Neuronal stem cell (in vitro differentiated cells): Measurements from ENCODE around the gene FCRL1.

ENCODE experiments used
- DNase-seq: peaks from one replicate; pipeline ENCODE4 v3.0.0-alpha.2; 2013; ENCODE audit warnings: low spot score
- H2AFZ ChIP-seq: one replicate; pipeline ENCODE4 v1.6.1; 2013; ENCODE audit warnings: mild to moderate bottlenecking, low read length, inconsistent platforms
- H2AK5ac ChIP-seq: 2 replicates; pipeline ENCODE4 v1.6.1; 2013; ENCODE audit warnings: low read depth, mild to moderate bottlenecking, inconsistent platforms, low read length, moderate library complexity, mixed read lengths
- H2BK120ac ChIP-seq: 2 replicates; pipeline ENCODE4 v1.6.1; 2013; ENCODE audit warnings: low read depth, mild to moderate bottlenecking, inconsistent platforms, low read length, moderate library complexity, mixed read lengths
- H2BK12ac ChIP-seq: one replicate; pipeline ENCODE4 v1.6.1; 2013; ENCODE audit warnings: low read length, inconsistent platforms
- H2BK15ac ChIP-seq: 2 replicates; pipeline ENCODE4 v1.6.1; 2013; ENCODE audit warnings: mild to moderate bottlenecking, low read length, inconsistent platforms, mixed read lengths
- H2BK5ac ChIP-seq: one replicate; pipeline ENCODE4 v1.6.1; 2013; ENCODE audit warnings: inconsistent platforms, mild to moderate bottlenecking, low read length, moderate library complexity
- H3K14ac ChIP-seq: one replicate; pipeline ENCODE4 v1.6.1; 2013; ENCODE audit warnings: low read length, inconsistent platforms
- H3K18ac ChIP-seq: 2 replicates; pipeline ENCODE4 v1.6.1; 2013; ENCODE audit warnings: low read length, inconsistent platforms
- H3K23ac ChIP-seq: 2 replicates; pipeline ENCODE4 v1.6.1; 2013; ENCODE audit warnings: low read depth, mild to moderate bottlenecking, mixed read lengths, low read length, inconsistent platforms; ENCODE audit not compliant: poor library complexity
- H3K27ac ChIP-seq: replicated peaks from 3 replicates; pipeline ENCODE4 v1.5.1; 2013; ENCODE audit warnings: low read length, inconsistent platforms
- H3K27me3 ChIP-seq, 3 experiments: 2 replicates each; pipeline ENCODE4 v1.6.1; 2013; ENCODE audit warnings: low read length in 3 of 3, mild to moderate bottlenecking in 2 of 3, inconsistent platforms in 1 of 3, low read depth in 1 of 3, mixed read lengths in 1 of 3, moderate library complexity in 1 of 3; ENCODE audit not compliant: control insufficient read depth in 3 of 3, insufficient read depth in 3 of 3
- H3K36me3 ChIP-seq, 2 donors: replicated peaks in 1 of 2; 2 replicates each; pipeline ENCODE4 v1.6.1; 2013; ENCODE audit warnings: low read length in 2 of 2; ENCODE audit not compliant: control insufficient read depth in 2 of 2, insufficient read depth in 2 of 2
- H3K4ac ChIP-seq: 2 replicates; pipeline ENCODE4 v1.6.1; 2013; ENCODE audit warnings: inconsistent platforms, mild to moderate bottlenecking, low read length, moderate library complexity
- H3K4me1 ChIP-seq, 2 donors: 1 replicate in 1 of 2; 2 replicates in 1 of 2; pipeline ENCODE4 v1.6.1; 2013; ENCODE audit warnings: low read length in 2 of 2, low read depth in 1 of 2; ENCODE audit not compliant: control insufficient read depth in 2 of 2, insufficient read depth in 1 of 2
- H3K4me2 ChIP-seq: one replicate; pipeline ENCODE4 v1.6.1; 2013; ENCODE audit warnings: mild to moderate bottlenecking, low read length, inconsistent platforms; ENCODE audit not compliant: insufficient read depth, poor library complexity, severe bottlenecking
- H3K4me3 ChIP-seq, 2 donors: 2 replicates each; pipeline ENCODE4 v1.5.1; 2013; ENCODE audit warnings: low read length in 2 of 2, mild to moderate bottlenecking in 2 of 2, inconsistent platforms in 1 of 2, moderate library complexity in 1 of 2
- H3K79me1 ChIP-seq: one replicate; pipeline ENCODE4 v1.6.1; 2013; ENCODE audit warnings: low read depth, mild to moderate bottlenecking, inconsistent platforms, low read length, moderate library complexity
- H3K9ac ChIP-seq: one replicate; pipeline ENCODE4 v1.6.1; 2013; ENCODE audit warnings: mild to moderate bottlenecking, low read depth, low read length, inconsistent platforms; ENCODE audit not compliant: poor library complexity
- H3K9me3 ChIP-seq, 2 donors: replicated peaks in 1 of 2; 2 replicates each; pipeline versions ENCODE3 to v1.6.1; 2013; ENCODE audit warnings: low read length in 2 of 2, mild to moderate bottlenecking in 2 of 2, inconsistent platforms in 1 of 2, low read depth in 1 of 2, mixed read lengths in 1 of 2, moderate library complexity in 1 of 2; ENCODE audit not compliant: control insufficient read depth in 2 of 2, insufficient read depth in 1 of 2
- H4K8ac ChIP-seq: one replicate; pipeline ENCODE4 v1.6.1; 2013; ENCODE audit warnings: low read depth, mild to moderate bottlenecking, inconsistent platforms, low read length, moderate library complexity
- H4K91ac ChIP-seq: one replicate; pipeline ENCODE4 v1.6.1; 2013; ENCODE audit warnings: low read length, low read depth, mild to moderate bottlenecking, inconsistent platforms; ENCODE audit not compliant: poor library complexity
- WGBS, 2 donors: extraction: QIAGEN DNeasy Blood & Tissue Kit; methylation state at CpG; one replicate each; pipeline ENCODE4 v1.1.7; 2013; ENCODE audit warnings: missing lambda C conversion rate in 2 of 2, mixed read lengths in 1 of 2; ENCODE audit not compliant: insufficient read length in 2 of 2, insufficient replicate concordance in 1 of 2; ENCODE audit errors: extremely low coverage in 2 of 2; 5-methylcytosine and 5-hydroxymethylcytosine counted together

FCRL1 gene

GRCh38 chr1:157784801-157785200 lies 35.1 kb downstream of the FCRL1 start:
- no peaks in the 10 kb centered on the region for H3K79me1 ChIP-seq
- no peaks in the 10 kb centered on the region for H3K4me1 ChIP-seq
- H3K36me3 ChIP-seq, result no peaks in the 10 kb centered on the region
- H2BK15ac ChIP-seq, result no peak overlapping the region
- H3K9ac ChIP-seq, result no peak overlapping the region
- H3K18ac ChIP-seq, result no peak overlapping the region
- H2AK5ac ChIP-seq, result no peak overlapping the region
- H3K4me3 ChIP-seq, result no peak overlapping the region
- no peak overlapping the region for H3K4ac ChIP-seq
- no peak overlapping the region for H2BK120ac ChIP-seq
- H3K4me2 ChIP-seq, result no peak overlapping the region
- no CpG with 5 or more reads among the region's 3 CpGs for WGBS, 2 donors
- no peak overlapping the region for H2BK5ac ChIP-seq
- H3K27ac ChIP-seq, result no peak overlapping the region
- no peak overlapping the region for H4K8ac ChIP-seq
- H3K14ac ChIP-seq, result peak overlapping the region; percentile 31
- no peak overlapping the region for H4K91ac ChIP-seq
- no peaks in the 10 kb centered on the region for H3K27me3 ChIP-seq
- no peak overlapping the region for H3K23ac ChIP-seq
- no peak overlapping the region for H2AFZ ChIP-seq
- H2BK12ac ChIP-seq, result no peak overlapping the region
- no peaks in the 10 kb centered on the region for H3K9me3 ChIP-seq
- DNase-seq, result no peak

- DNase-seq, result no peak
Measured at GRCh38 chr1:157782931-157783330, 37.0 kb downstream of the FCRL1 start.

GRCh38 chr1:157781048-157781447 lies 38.9 kb downstream of the FCRL1 start:
- H3K14ac ChIP-seq, result no peak overlapping the region
- H2BK12ac ChIP-seq, result no peak overlapping the region
- H2AK5ac ChIP-seq, result no peak overlapping the region
- H3K9ac ChIP-seq, result no peak overlapping the region
- no peak overlapping the region for H2BK5ac ChIP-seq
- H2AFZ ChIP-seq, result no peak overlapping the region
- no peak overlapping the region for H2BK120ac ChIP-seq
- H3K4me2 ChIP-seq, result no peak overlapping the region
- no peaks in the 10 kb centered on the region for H3K9me3 ChIP-seq
- H3K36me3 ChIP-seq, result no peaks in the 10 kb centered on the region
- no peak overlapping the region for H4K8ac ChIP-seq
- no peak overlapping the region for H3K27ac ChIP-seq
- H3K4ac ChIP-seq, result no peak overlapping the region
- no peak overlapping the region for H3K18ac ChIP-seq
- no CpG with 5 or more reads among the region's 2 CpGs for WGBS, 2 donors
- no peak overlapping the region for H4K91ac ChIP-seq
- no peaks in the 10 kb centered on the region for H3K4me1 ChIP-seq
- no peaks in the 10 kb centered on the region for H3K79me1 ChIP-seq
- no peak overlapping the region for H3K23ac ChIP-seq
- no peak overlapping the region for H3K4me3 ChIP-seq
- no peak overlapping the region for H2BK15ac ChIP-seq
- no peaks in the 10 kb centered on the region for H3K27me3 ChIP-seq
- DNase-seq, result no peak

More at GRCh38 chr1:157782931-157783330, 37.0 kb downstream of the FCRL1 start:
- Histone ChIP-seq H2BK5ac (no peak overlapping the region), H3K9ac (no peak overlapping the region), H3K23ac (no peak overlapping the region), H3K27me3 (no peaks in the 10 kb centered on the region), H3K27ac (no peak overlapping the region), H3K14ac (no peak overlapping the region), H3K36me3 (no peaks in the 10 kb centered on the region), H2AK5ac (no peak overlapping the region), H3K9me3 (no peaks in the 10 kb centered on the region), H2BK15ac (no peak overlapping the region), H3K4me1 (no peaks in the 10 kb centered on the region), H4K8ac (no peak overlapping the region), H2BK120ac (no peak overlapping the region), H2AFZ (no peak overlapping the region), H2BK12ac (no peak overlapping the region), H3K4me3 (no peak overlapping the region), H3K18ac (no peak overlapping the region), H3K79me1 (no peaks in the 10 kb centered on the region), H3K4ac (no peak overlapping the region), H4K91ac (no peak overlapping the region), H3K4me2 (no peak overlapping the region)
- WGBS, 2 donors, result no CpG with 5 or more reads among the region's 1 CpG

- H3K14ac ChIP-seq, result no peak within 1 kb of the TSS
- no peaks in the 10 kb centered on the region for H3K4me1 ChIP-seq
- H4K8ac ChIP-seq, result no peak within 1 kb of the TSS
- no peak within 1 kb of the TSS for H2BK120ac ChIP-seq
- H3K4me2 ChIP-seq, result no peak within 1 kb of the TSS
- H3K36me3 ChIP-seq, result no peaks in the 10 kb centered on the region
- H4K91ac ChIP-seq, result no peak within 1 kb of the TSS
- no peak within 1 kb of the TSS for H3K18ac ChIP-seq
- no peak within 1 kb of the TSS for H2BK12ac ChIP-seq
- H2BK15ac ChIP-seq, result no peak within 1 kb of the TSS
- H3K4me3 ChIP-seq, result no peak within 1 kb of the TSS
- no peak within 1 kb of the TSS for H2AK5ac ChIP-seq
- no peak within 1 kb of the TSS for H3K4ac ChIP-seq
- no peaks in the 10 kb centered on the region for H3K9me3 ChIP-seq
- no peak within 1 kb of the TSS for H3K23ac ChIP-seq
- no peak within 1 kb of the TSS for H2BK5ac ChIP-seq
- no peak within 1 kb of the TSS for H2AFZ ChIP-seq
- H3K79me1 ChIP-seq, result no peaks in the 10 kb centered on the region
- H3K27ac ChIP-seq, result no peak within 1 kb of the TSS
- H3K9ac ChIP-seq, result no peak within 1 kb of the TSS
- no peak for DNase-seq
- H3K27me3 ChIP-seq, result no peaks in the 10 kb centered on the region
- WGBS, 2 donors, result no CpG with 5 or more reads among the region's 1 CpG
Measured at GRCh38 chr1:157776971-157777391, 42.9 kb downstream of the FCRL1 start, which contains the start of gene FCRL2. Gene FCRL2, minus strand, starts transcription at chr1:157777132. Its CDS starts 59 bp downstream, at chr1:157777073.
